Measurements from ENCODE around the gene SLC45A2.
A peak's percentile ranks its signal among the peaks of the same experiment; 100 is the strongest.
"Not testable (repeated sequence)": the region's sequence is repeated elsewhere in the genome, so short reads cannot be mapped to it uniquely, and the experiment has no call there.

The SLC45A2 gene

GRCh38 chr5:33966805-33967204 is 17.7 kb downstream of the SLC45A2 start:
- DNase-seq (ENCODE audit: low spot score) = no peak

GRCh38 chr5:33964132-33964700 is 20.3 kb downstream of the SLC45A2 start:
- DNase-seq (ENCODE audit: low spot score) = no peak

- no peak for DNase-seq (ENCODE audit: low spot score)
Observed at GRCh38 chr5:33958176-33958575, 26.3 kb downstream of the SLC45A2 start.

GRCh38 chr5:33957577-33958150 is 26.8 kb downstream of the SLC45A2 start:
- no peak for DNase-seq (ENCODE audit: low spot score)

GRCh38 chr5:33952175-33952574 is 32.3 kb downstream of the SLC45A2 start:
- not testable (repeated sequence) for DNase-seq (ENCODE audit: low spot score)

- DNase-seq (ENCODE audit: low spot score) = no peak
Observed at GRCh38 chr5:33944543-33945132, 39.9 kb downstream of the SLC45A2 start.

GRCh38 chr5:33941090-33941489 is 43.4 kb downstream of the SLC45A2 start:
- no peak for DNase-seq (ENCODE audit: low spot score)

GRCh38 chr5:33939556-33940262 is 44.8 kb downstream of the SLC45A2 start:
- no peak for DNase-seq (ENCODE audit: low spot score)

- no peak for DNase-seq (ENCODE audit: low spot score)
Observed at GRCh38 chr5:33938881-33939280, 45.6 kb downstream of the SLC45A2 start.

GRCh38 chr5:33938507-33938796 is 46.0 kb downstream of the SLC45A2 start:
- DNase-seq (ENCODE audit: low spot score) = no peak

GRCh38 chr5:33937707-33938506 is 46.6 kb downstream of the SLC45A2 start:
- no peak for DNase-seq (ENCODE audit: low spot score)

GRCh38 chr5:33937017-33937706 is 47.3 kb downstream of the SLC45A2 start:
- no peak for DNase-seq (ENCODE audit: low spot score)

- no peak for DNase-seq (ENCODE audit: low spot score)
Observed at GRCh38 chr5:33936381-33937016, 48.0 kb downstream of the SLC45A2 start, which contains the start of gene RXFP3. TSS of gene RXFP3 (plus strand) at chr5:33936386. CDS start at chr5:33936741, 355 bp downstream.

- peak; percentile 5 for DNase-seq (ENCODE audit: low spot score)
Observed at GRCh38 chr5:33936004-33936380, 48.5 kb downstream of the SLC45A2 start.

GRCh38 chr5:33934176-33934575 is 50.3 kb downstream of the SLC45A2 start:
- no peak for DNase-seq (ENCODE audit: low spot score)

GRCh38 chr5:33933723-33934169 is 50.7 kb downstream of the SLC45A2 start:
- DNase-seq (ENCODE audit: low spot score) = no peak

GRCh38 chr5:33931136-33931535 is 53.4 kb downstream of the SLC45A2 start:
- no peak for DNase-seq (ENCODE audit: low spot score)

- DNase-seq (ENCODE audit: low spot score) = no peak
Observed at GRCh38 chr5:33929925-33930690, 54.4 kb downstream of the SLC45A2 start.

- DNase-seq (ENCODE audit: low spot score) = no peak
Observed at GRCh38 chr5:33928283-33928682, 56.2 kb downstream of the SLC45A2 start.

- no peak for DNase-seq (ENCODE audit: low spot score)
Observed at GRCh38 chr5:33927685-33928084, 56.8 kb downstream of the SLC45A2 start.

Data from globus pallidus (tissue), 1 donor.